ENCODE results near the gene EPS8L2.

The EPS8L2 gene

GRCh38 chr11:773830-774229 is 67.8 kb downstream of the EPS8L2 start:
- no peak for DNase-seq
- H3K9me3 Mint-ChIP-seq = no peaks in the 10 kb centered on the region
- H3K27me3 Mint-ChIP-seq = no peaks in the 10 kb centered on the region
- peaks cover 68% of the 10 kb centered on the region for H3K36me3 Mint-ChIP-seq (ENCODE audit: low read depth)
- H3K27ac Mint-ChIP-seq = no peak overlapping the region
- no peak overlapping the region for H3K4me3 Mint-ChIP-seq
- H3K4me1 Mint-ChIP-seq (ENCODE audit: low read depth) = peaks cover 21% of the 10 kb centered on the region

GRCh38 chr11:774873-775592 is 69.0 kb downstream of the EPS8L2 start:
- DNase-seq = no peak
- H3K36me3 Mint-ChIP-seq (ENCODE audit: low read depth) = peaks cover 67% of the 10 kb centered on the region
- H3K9me3 Mint-ChIP-seq = no peaks in the 10 kb centered on the region
- H3K27me3 Mint-ChIP-seq = no peaks in the 10 kb centered on the region
- peaks cover 28% of the 10 kb centered on the region for H3K4me1 Mint-ChIP-seq (ENCODE audit: low read depth)
- H3K27ac Mint-ChIP-seq = peak overlapping the region; percentile 71
- peak overlapping the region; percentile 91 for H3K4me3 Mint-ChIP-seq

GRCh38 chr11:776263-776560 is 70.2 kb downstream of the EPS8L2 start:
- no peak for DNase-seq
- Mint-ChIP-seq H3K4me3 (peak overlapping the region; percentile 91), H3K9me3 (no peaks in the 10 kb centered on the region), H3K27ac (peak overlapping the region; percentile 91), H3K4me1 (ENCODE audit: low read depth) (peaks cover 34% of the 10 kb centered on the region), H3K27me3 (no peaks in the 10 kb centered on the region), H3K36me3 (ENCODE audit: low read depth) (peaks cover 63% of the 10 kb centered on the region)

- H3K4me1 Mint-ChIP-seq (ENCODE audit: low read depth) = peaks cover 34% of the 10 kb centered on the region
- no peak for DNase-seq
Observed at GRCh38 chr11:776561-777287, 70.7 kb downstream of the EPS8L2 start.

More at GRCh38 chr11:776561-777287, 70.7 kb downstream of the EPS8L2 start:
- H3K27me3 Mint-ChIP-seq = no peaks in the 10 kb centered on the region
- H3K36me3 Mint-ChIP-seq (ENCODE audit: low read depth) = peaks cover 61% of the 10 kb centered on the region
- peak overlapping the region; percentile 91 for H3K27ac Mint-ChIP-seq
- no peaks in the 10 kb centered on the region for H3K9me3 Mint-ChIP-seq
- H3K4me3 Mint-ChIP-seq = peak overlapping the region; percentile 91

All from activated T-cell treated with anti-CD3 and anti-CD28 coated beads, Interleukin-2, amount 50 U/mL, for 24 hours (primary cell).